Trophoblast cell (in vitro differentiated cells and primary cell): ENCODE results near the gene URI1.
"Not testable (repeated sequence)": the region's sequence is repeated elsewhere in the genome, so short reads cannot be mapped to it uniquely, and the experiment has no call there.

Source experiments
- DNase-seq, 2 donors: peaks; one replicate each; pipeline ENCODE4 v3.0.0-alpha.2; 2016
- H2AFZ ChIP-seq: 2 replicates; pipeline ENCODE4 v1.6.1; 2013; ENCODE audit warnings: low read length, moderate library complexity, mild to moderate bottlenecking; ENCODE audit not compliant: insufficient read depth, poor library complexity
- H2AK5ac ChIP-seq: 2 replicates; pipeline ENCODE4 v1.6.1; 2013; ENCODE audit warnings: mild to moderate bottlenecking, low read length
- H2BK120ac ChIP-seq: 2 replicates; pipeline ENCODE4 v1.6.1; 2013; ENCODE audit warnings: low read length, mild to moderate bottlenecking, moderate library complexity; ENCODE audit not compliant: insufficient read depth, poor library complexity
- H2BK12ac ChIP-seq: 2 replicates; pipeline ENCODE4 v1.6.1; 2013; ENCODE audit warnings: mild to moderate bottlenecking, low read length, moderate library complexity
- H2BK5ac ChIP-seq: 2 replicates; pipeline ENCODE4 v1.6.1; 2013; ENCODE audit warnings: low read length, low read depth, moderate library complexity, mild to moderate bottlenecking; ENCODE audit not compliant: poor library complexity
- H3K14ac ChIP-seq: 2 replicates; pipeline ENCODE4 v1.6.1; 2013; ENCODE audit warnings: mild to moderate bottlenecking, low read length
- H3K18ac ChIP-seq: 2 replicates; pipeline ENCODE4 v1.6.1; 2013; ENCODE audit warnings: mild to moderate bottlenecking, low read length
- H3K23ac ChIP-seq: 2 replicates; pipeline ENCODE4 v1.6.1; 2013; ENCODE audit warnings: low read length
- H3K27ac ChIP-seq: 2 replicates; pipeline ENCODE4 v1.5.1; 2013; ENCODE audit warnings: low read depth, mild to moderate bottlenecking, inconsistent platforms, low read length, moderate library complexity
- H3K27me3 ChIP-seq: 2 replicates; pipeline ENCODE4 v1.6.1; 2013; ENCODE audit warnings: inconsistent platforms, mild to moderate bottlenecking, low read length, moderate library complexity; ENCODE audit not compliant: insufficient read depth
- H3K36me3 ChIP-seq, 2 experiments: 1 replicate in 1 of 2; 2 replicates in 1 of 2; pipeline ENCODE4 v1.6.1; 2013; ENCODE audit warnings: low read length in 2 of 2, mild to moderate bottlenecking in 2 of 2, moderate library complexity in 1 of 2; ENCODE audit not compliant: insufficient read depth in 2 of 2, control insufficient read depth in 1 of 2
- H3K4ac ChIP-seq: 2 replicates; pipeline ENCODE4 v1.6.1; 2013; ENCODE audit warnings: low read depth, mild to moderate bottlenecking, low read length, moderate library complexity
- H3K4me1 ChIP-seq, 2 experiments: 1 replicate in 1 of 2; 2 replicates in 1 of 2; pipeline ENCODE4 v1.6.1; 2013; ENCODE audit warnings: low read length in 2 of 2, mild to moderate bottlenecking in 2 of 2, moderate library complexity in 1 of 2; ENCODE audit not compliant: insufficient read depth in 2 of 2, control insufficient read depth in 1 of 2
- H3K4me2 ChIP-seq: 2 replicates; pipeline ENCODE4 v1.6.1; 2013; ENCODE audit warnings: inconsistent platforms, mild to moderate bottlenecking, low read length, moderate library complexity
- H3K4me3 ChIP-seq: 2 replicates; pipeline ENCODE4 v1.5.1; 2013; ENCODE audit warnings: mild to moderate bottlenecking, low read depth, low read length, inconsistent platforms
- H3K79me1 ChIP-seq: one replicate; pipeline ENCODE4 v1.6.1; 2013; ENCODE audit warnings: low read length
- H3K79me2 ChIP-seq: 2 replicates; pipeline ENCODE4 v1.6.1; 2013; ENCODE audit warnings: low read length, mild to moderate bottlenecking; ENCODE audit not compliant: control insufficient read depth, insufficient read depth, poor library complexity
- H3K9ac ChIP-seq: 2 replicates; pipeline ENCODE4 v1.6.1; 2013; ENCODE audit warnings: mild to moderate bottlenecking, low read length
- H3K9me3 ChIP-seq: 2 replicates; pipeline ENCODE4 v1.6.1; 2013; ENCODE audit warnings: low read depth, mild to moderate bottlenecking, control low read depth, inconsistent platforms, low read length; ENCODE audit not compliant: insufficient read depth
- H4K12ac ChIP-seq: 2 replicates; pipeline ENCODE4 v1.6.1; 2013; ENCODE audit warnings: low read depth, mild to moderate bottlenecking, low read length, moderate library complexity
- H4K8ac ChIP-seq: 2 replicates; pipeline ENCODE4 v1.6.1; 2013; ENCODE audit warnings: low read depth, mild to moderate bottlenecking, low read length, moderate library complexity
- H4K91ac ChIP-seq: one replicate; pipeline ENCODE4 v1.6.1; 2013; ENCODE audit warnings: low read depth, mild to moderate bottlenecking, low read length, moderate library complexity
- WGBS: extraction: QIAGEN DNeasy Blood & Tissue Kit; methylation state at CpG from one replicate; pipeline ENCODE4 v1.1.7; 2013; ENCODE audit warnings: missing lambda C conversion rate; ENCODE audit not compliant: insufficient read length, insufficient coverage; ENCODE audit errors: extremely low coverage; 5-methylcytosine and 5-hydroxymethylcytosine counted together

The URI1 gene

GRCh38 chr19:29904017-29904416, 38.0 kb upstream of the URI1 start:
- Histone ChIP-seq H2BK5ac (no peak overlapping the region), H3K27ac (no peak overlapping the region), H2AFZ (no peak overlapping the region), H3K9me3 (peaks cover 2% of the 10 kb centered on the region), H3K4me2 (no peak overlapping the region), H3K14ac (no peak overlapping the region), H3K27me3 (no peaks in the 10 kb centered on the region), H4K91ac (no peak overlapping the region), H3K4me1 (no peaks in the 10 kb centered on the region), H4K8ac (no peak overlapping the region), H4K12ac (no peak overlapping the region), H3K79me2 (no peaks in the 10 kb centered on the region), H3K79me1 (no peaks in the 10 kb centered on the region), H3K4me3 (no peak overlapping the region), H2BK12ac (no peak overlapping the region), H2BK120ac (no peak overlapping the region), H3K23ac (no peak overlapping the region), H3K4ac (no peak overlapping the region), H2AK5ac (no peak overlapping the region), H3K36me3 (no peaks in the 10 kb centered on the region), H3K9ac (no peak overlapping the region), H3K18ac (no peak overlapping the region)
- WGBS = no CpG with 5 or more reads among the region's 2 CpGs
- DNase-seq = no peak

- Histone ChIP-seq H3K4ac (no peak overlapping the region), H2BK5ac (no peak overlapping the region), H4K91ac (no peak overlapping the region), H2BK120ac (no peak overlapping the region), H3K9ac (no peak overlapping the region), H3K23ac (no peak overlapping the region), H3K27me3 (no peaks in the 10 kb centered on the region), H4K8ac (no peak overlapping the region), H3K79me2 (no peaks in the 10 kb centered on the region), H3K18ac (no peak overlapping the region), H2AK5ac (no peak overlapping the region), H3K27ac (no peak overlapping the region), H3K36me3 (no peaks in the 10 kb centered on the region), H3K79me1 (no peaks in the 10 kb centered on the region), H3K4me1 (no peaks in the 10 kb centered on the region), H4K12ac (no peak overlapping the region), H2AFZ (no peak overlapping the region), H3K4me3 (no peak overlapping the region), H3K14ac (no peak overlapping the region), H2BK12ac (no peak overlapping the region), H3K4me2 (no peak overlapping the region), H3K9me3 (no peaks in the 10 kb centered on the region)
- no peak for DNase-seq
- WGBS = no CpG with 5 or more reads among the region's 18 CpGs
Measured at GRCh38 chr19:29908963-29909944, 32.8 kb upstream of the URI1 start.

GRCh38 chr19:29914933-29915332, 27.1 kb upstream of the URI1 start:
- H2AFZ ChIP-seq = no peak overlapping the region
- no CpG with 5 or more reads among the region's 3 CpGs for WGBS
- H2BK5ac ChIP-seq = no peak overlapping the region
- no peak overlapping the region for H3K4ac ChIP-seq
- no peaks in the 10 kb centered on the region for H3K9me3 ChIP-seq
- H2BK12ac ChIP-seq = no peak overlapping the region
- H2AK5ac ChIP-seq = no peak overlapping the region
- no peak overlapping the region for H3K23ac ChIP-seq
- H3K18ac ChIP-seq = no peak overlapping the region
- H3K27ac ChIP-seq = no peak overlapping the region
- no peaks in the 10 kb centered on the region for H3K79me1 ChIP-seq
- H4K91ac ChIP-seq = no peak overlapping the region
- no peak overlapping the region for H4K12ac ChIP-seq
- H3K27me3 ChIP-seq = no peaks in the 10 kb centered on the region
- DNase-seq = no peak
- no peak overlapping the region for H3K9ac ChIP-seq
- no peak overlapping the region for H2BK120ac ChIP-seq
- no peak overlapping the region for H3K14ac ChIP-seq
- no peak overlapping the region for H3K4me3 ChIP-seq
- no peak overlapping the region for H4K8ac ChIP-seq
- no peaks in the 10 kb centered on the region for H3K4me1 ChIP-seq
- no peak overlapping the region for H3K4me2 ChIP-seq
- H3K79me2 ChIP-seq = no peaks in the 10 kb centered on the region
- no peaks in the 10 kb centered on the region for H3K36me3 ChIP-seq

GRCh38 chr19:29915832-29916231, 26.2 kb upstream of the URI1 start:
- H3K27ac ChIP-seq, H3K18ac ChIP-seq, H3K4ac ChIP-seq, H3K14ac ChIP-seq, H3K36me3 ChIP-seq, H3K9ac ChIP-seq, H3K79me2 ChIP-seq, H3K4me2 ChIP-seq, H4K91ac ChIP-seq, H2BK12ac ChIP-seq, DNase-seq, H2BK5ac ChIP-seq, H4K12ac ChIP-seq, H2AK5ac ChIP-seq, H2AFZ ChIP-seq, H3K79me1 ChIP-seq, H3K9me3 ChIP-seq, H3K4me3 ChIP-seq, H3K27me3 ChIP-seq, H4K8ac ChIP-seq, H3K23ac ChIP-seq, H3K4me1 ChIP-seq, H2BK120ac ChIP-seq: not testable (repeated sequence)
- no CpG with 5 or more reads among the region's 2 CpGs for WGBS
